ENCODE data around the gene C15orf40.

C15orf40 gene

DNA sequence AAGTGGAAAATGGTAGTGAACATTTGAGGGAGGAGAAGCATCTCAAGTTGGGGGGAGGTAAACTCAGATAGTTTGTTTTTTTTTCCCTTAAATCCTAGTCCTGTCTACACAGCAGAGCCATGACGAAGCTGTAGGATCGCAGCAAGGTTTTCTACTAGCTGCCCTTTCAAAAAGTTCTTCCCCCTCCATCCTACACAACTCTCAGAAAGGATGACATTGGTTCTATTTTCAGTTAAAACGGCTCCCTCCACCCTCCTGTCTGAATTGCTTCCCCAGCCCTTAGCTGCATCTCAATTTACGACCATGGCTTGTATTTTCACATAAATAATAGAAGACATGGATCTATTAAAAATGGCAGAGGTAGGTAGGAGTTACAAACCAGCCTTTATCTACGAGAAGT, 61.1 kb downstream of the C15orf40 start:
- TF ChIP-seq, protein P1, sequence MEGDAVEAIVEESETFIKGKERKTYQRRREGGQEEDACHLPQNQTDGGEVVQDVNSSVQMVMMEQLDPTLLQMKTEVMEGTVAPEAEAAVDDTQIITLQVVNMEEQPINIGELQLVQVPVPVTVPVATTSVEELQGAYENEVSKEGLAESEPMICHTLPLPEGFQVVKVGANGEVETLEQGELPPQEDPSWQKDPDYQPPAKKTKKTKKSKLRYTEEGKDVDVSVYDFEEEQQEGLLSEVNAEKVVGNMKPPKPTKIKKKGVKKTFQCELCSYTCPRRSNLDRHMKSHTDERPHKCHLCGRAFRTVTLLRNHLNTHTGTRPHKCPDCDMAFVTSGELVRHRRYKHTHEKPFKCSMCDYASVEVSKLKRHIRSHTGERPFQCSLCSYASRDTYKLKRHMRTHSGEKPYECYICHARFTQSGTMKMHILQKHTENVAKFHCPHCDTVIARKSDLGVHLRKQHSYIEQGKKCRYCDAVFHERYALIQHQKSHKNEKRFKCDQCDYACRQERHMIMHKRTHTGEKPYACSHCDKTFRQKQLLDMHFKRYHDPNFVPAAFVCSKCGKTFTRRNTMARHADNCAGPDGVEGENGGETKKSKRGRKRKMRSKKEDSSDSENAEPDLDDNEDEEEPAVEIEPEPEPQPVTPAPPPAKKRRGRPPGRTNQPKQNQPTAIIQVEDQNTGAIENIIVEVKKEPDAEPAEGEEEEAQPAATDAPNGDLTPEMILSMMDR (conservative IDR thresholded peaks at IDR 0.05; ENCODE audit: low read depth, low read length): no peak
- Histone ChIP-seq H3K4me2 (peak overlapping the region; percentile 85), H3K27me3 (ENCODE audit: insufficient read depth, low read depth) (peaks cover 7% of the 10 kb centered on the region), H3K4me1 (ENCODE audit: low read depth, poor library complexity, severe bottlenecking) (peaks cover 29% of the 10 kb centered on the region), H3K36me3 (ENCODE audit: insufficient read depth) (no peaks in the 10 kb centered on the region), H3K79me2 (ENCODE audit: insufficient read depth, low read depth) (no peaks in the 10 kb centered on the region), H3K4me3 (IDR thresholded peaks at IDR 0.05; ENCODE audit: insufficient read depth, low read depth, low read length) (no peak overlapping the region), H4K20me1 (ENCODE audit: insufficient read depth) (no peaks in the 10 kb centered on the region), H3K9ac (no peak overlapping the region), H3K27ac (no peak overlapping the region), H2AFZ (ENCODE audit: low read depth) (0 out of 2 replicates have a peak overlapping the region, but pooled peaks have one; percentile 17)

DNA sequence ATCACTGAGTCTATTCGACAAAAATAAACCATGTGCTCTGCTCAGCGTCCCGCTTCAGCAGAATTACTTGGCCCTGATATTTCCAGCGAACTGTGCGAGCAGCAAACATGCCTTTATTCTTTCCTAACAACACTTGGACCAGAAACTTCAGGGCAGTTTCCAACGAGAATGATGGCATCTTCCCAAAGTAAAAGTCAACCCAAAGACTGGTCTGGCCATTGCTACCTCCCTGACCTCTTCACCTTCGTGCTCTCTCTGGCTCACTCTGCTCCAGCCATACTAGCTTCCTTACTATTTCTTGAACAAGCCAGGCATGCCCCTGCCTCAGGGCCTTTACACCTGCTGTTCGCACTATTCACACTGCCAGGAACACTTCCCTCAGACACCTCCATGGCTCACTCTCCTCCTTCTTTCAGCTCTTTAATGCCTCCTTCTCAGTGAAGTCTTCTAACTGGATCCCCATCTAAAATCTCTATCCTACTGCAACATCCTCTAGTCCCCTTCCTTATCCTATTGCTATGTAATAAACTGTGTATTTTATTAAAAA, 65.2 kb downstream of the C15orf40 start:
- Histone ChIP-seq H3K36me3 (ENCODE audit: insufficient read depth) (no peaks in the 10 kb centered on the region), H3K27ac (no peak overlapping the region), H3K79me2 (ENCODE audit: insufficient read depth, low read depth) (no peaks in the 10 kb centered on the region), H3K9ac (no peak overlapping the region), H3K4me1 (ENCODE audit: low read depth, poor library complexity, severe bottlenecking) (peaks cover 19% of the 10 kb centered on the region), H3K27me3 (ENCODE audit: insufficient read depth, low read depth) (no peaks in the 10 kb centered on the region; the same call in 1 of the 2 replicates), H3K4me2 (no peak overlapping the region), H4K20me1 (ENCODE audit: insufficient read depth) (no peaks in the 10 kb centered on the region), H2AFZ (ENCODE audit: low read depth) (no peak overlapping the region), H3K4me3 (IDR thresholded peaks at IDR 0.05; ENCODE audit: insufficient read depth, low read depth, low read length) (no peak overlapping the region)
- TF ChIP-seq, protein P1 (conservative IDR thresholded peaks at IDR 0.05; ENCODE audit: low read depth, low read length): no peak

DNA sequence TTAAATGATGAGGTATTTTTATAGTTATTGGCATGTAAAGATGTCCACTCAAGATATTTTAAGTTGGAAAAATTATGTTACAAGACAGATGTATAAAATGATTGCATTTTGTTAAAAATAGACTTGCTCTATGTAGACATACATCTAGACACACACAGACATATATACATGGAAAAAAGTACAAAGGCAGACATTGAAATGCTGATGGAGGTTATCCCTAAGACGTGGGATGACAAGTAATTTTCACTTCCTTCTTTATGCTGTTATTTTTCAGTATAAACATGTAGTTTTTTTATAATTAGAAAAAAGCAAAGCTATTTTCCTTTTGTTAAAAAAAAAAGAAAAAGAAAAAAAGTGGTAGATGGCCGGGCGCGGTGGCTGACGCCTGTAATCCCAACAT, 66.1 kb downstream of the C15orf40 start:
- Histone ChIP-seq H3K27me3 (ENCODE audit: insufficient read depth, low read depth) (no peaks in the 10 kb centered on the region; the same call in 1 of the 2 replicates), H3K4me2 (no peak overlapping the region), H4K20me1 (ENCODE audit: insufficient read depth) (no peaks in the 10 kb centered on the region), H3K79me2 (ENCODE audit: insufficient read depth, low read depth) (no peaks in the 10 kb centered on the region), H3K4me1 (ENCODE audit: low read depth, poor library complexity, severe bottlenecking) (peaks cover 10% of the 10 kb centered on the region), H3K36me3 (ENCODE audit: insufficient read depth) (no peaks in the 10 kb centered on the region), H3K4me3 (IDR thresholded peaks at IDR 0.05; ENCODE audit: insufficient read depth, low read depth, low read length) (no peak overlapping the region), H3K9ac (no peak overlapping the region), H2AFZ (ENCODE audit: low read depth) (no peak overlapping the region), H3K27ac (no peak overlapping the region)
- TF ChIP-seq, protein P1 (conservative IDR thresholded peaks at IDR 0.05; ENCODE audit: low read depth, low read length): no peak

- no peaks in the 10 kb centered on the region for H4K20me1 ChIP-seq (ENCODE audit: insufficient read depth)
- H3K79me2 ChIP-seq (ENCODE audit: insufficient read depth, low read depth): no peaks in the 10 kb centered on the region
- H3K36me3 ChIP-seq (ENCODE audit: insufficient read depth): no peaks in the 10 kb centered on the region
- H3K9ac ChIP-seq: no peak overlapping the region
- H2AFZ ChIP-seq (ENCODE audit: low read depth): no peak overlapping the region
- no peak overlapping the region for H3K4me3 ChIP-seq (IDR thresholded peaks at IDR 0.05; ENCODE audit: insufficient read depth, low read depth, low read length)
- H3K27me3 ChIP-seq (ENCODE audit: insufficient read depth, low read depth): no peaks in the 10 kb centered on the region; the same call in 1 of the 2 replicates
- no peak overlapping the region for H3K27ac ChIP-seq
- TF ChIP-seq, protein P1 (conservative IDR thresholded peaks at IDR 0.05; ENCODE audit: low read depth, low read length): no peak
- peaks cover 5% of the 10 kb centered on the region for H3K4me1 ChIP-seq (ENCODE audit: low read depth, poor library complexity, severe bottlenecking)
- no peak overlapping the region for H3K4me2 ChIP-seq
These were observed 66.6 kb downstream of the C15orf40 start for GRCh38 chr15:82944821-82945220.
